NT2/D1 (cell line): Measurements from ENCODE around the gene APOO.

Experiments
- SUZ12 ChIP-seq: IDR thresholded peaks from 2 replicates; pipeline ENCODE4 v1.6.1; 2011; ENCODE audit not compliant: insufficient read length, insufficient read depth; ENCODE audit errors: extremely low read depth
- YY1 ChIP-seq: IDR thresholded peaks from 2 replicates; pipeline ENCODE4 v1.6.1; 2011; ENCODE audit not compliant: insufficient read length, insufficient read depth

DNA sequence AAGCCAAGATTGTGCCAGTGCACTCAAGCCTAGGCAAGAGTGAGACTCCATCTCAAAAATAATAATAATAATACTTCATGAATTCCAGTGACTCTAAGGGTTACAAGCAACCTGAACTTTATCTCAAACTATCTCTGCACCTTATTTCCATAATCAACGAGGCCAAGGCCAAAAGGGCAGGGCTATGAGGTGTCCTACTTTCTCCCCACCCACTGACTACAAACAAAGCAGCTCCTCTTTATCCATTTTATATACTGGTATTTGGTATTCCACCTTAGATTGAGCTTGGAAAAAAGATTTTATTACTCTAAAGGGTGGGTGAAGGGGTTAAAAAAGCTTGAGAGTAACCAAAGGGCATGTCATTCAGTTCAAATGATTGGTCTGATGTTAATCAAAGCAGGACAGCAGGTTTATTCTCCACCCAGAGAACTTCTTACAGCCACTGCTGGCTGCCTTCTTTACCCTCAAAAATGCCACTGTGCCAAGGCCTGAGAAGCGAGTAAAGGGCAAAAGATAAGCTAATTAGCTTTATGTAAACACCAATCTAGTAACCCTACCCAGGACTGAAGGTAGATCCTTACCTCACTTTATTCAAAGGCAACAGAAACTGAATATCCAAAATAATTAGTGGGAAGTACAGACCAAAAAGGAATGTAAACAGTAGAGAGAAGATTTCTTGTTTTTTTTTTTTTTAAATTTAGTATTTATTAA, 28.2 kb downstream of the APOO start:
- TF ChIP-seq YY1 (no peak), SUZ12 (no peak)
